Mucosa of stomach (tissue), 1 donor: ENCODE measurements around the gene GRIK2.

ENCODE experiments used
- H3K27me3 ChIP-seq: one replicate; pipeline ENCODE4 v1.7.0; 2013; ENCODE audit warnings: mild to moderate bottlenecking, low read length; ENCODE audit not compliant: control insufficient read depth, insufficient read depth
- H3K36me3 ChIP-seq: one replicate; pipeline ENCODE4 v1.7.0; 2013; ENCODE audit warnings: low read length; ENCODE audit not compliant: control insufficient read depth, insufficient read depth
- H3K4me1 ChIP-seq: one replicate; pipeline ENCODE4 v1.7.0; 2013; ENCODE audit warnings: mild to moderate bottlenecking, low read length; ENCODE audit not compliant: control insufficient read depth, insufficient read depth
- H3K4me3 ChIP-seq: one replicate; pipeline ENCODE4 v1.7.0; 2013; ENCODE audit warnings: low read length
- H3K9ac ChIP-seq: one replicate; pipeline ENCODE4 v1.7.0; 2013; ENCODE audit warnings: mild to moderate bottlenecking, low read length, moderate library complexity
- H3K9me3 ChIP-seq: one replicate; pipeline ENCODE4 v1.7.0; 2013; ENCODE audit warnings: mild to moderate bottlenecking, low read length, moderate library complexity; ENCODE audit not compliant: control insufficient read depth
- donor health status: Pancreatic carcinoma.

GRIK2 gene

DNA sequence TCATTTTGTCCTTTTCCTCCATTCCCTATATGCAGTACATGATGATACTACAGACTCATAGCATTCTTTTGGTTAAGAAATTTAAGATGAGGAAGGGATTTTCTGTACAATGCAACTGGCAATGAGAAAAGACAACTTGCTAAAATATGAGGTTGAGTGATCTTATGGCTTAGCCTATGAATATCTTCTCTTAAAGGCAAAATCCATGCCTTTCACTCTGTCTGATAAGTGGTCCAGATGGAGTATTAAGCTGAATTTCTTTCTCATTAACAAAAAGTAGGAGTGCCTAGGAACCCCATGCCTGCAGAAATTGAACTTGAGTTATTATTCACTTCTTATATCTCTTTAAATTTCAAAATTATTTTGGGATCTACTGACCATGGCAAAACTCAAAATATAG, 135.3 kb downstream of the GRIK2 start:
- Histone ChIP-seq H3K4me1 (no peaks in the 10 kb centered on the region), H3K9ac (no peak overlapping the region), H3K36me3 (no peaks in the 10 kb centered on the region), H3K9me3 (no peaks in the 10 kb centered on the region), H3K4me3 (no peak overlapping the region), H3K27me3 (no peaks in the 10 kb centered on the region)

DNA sequence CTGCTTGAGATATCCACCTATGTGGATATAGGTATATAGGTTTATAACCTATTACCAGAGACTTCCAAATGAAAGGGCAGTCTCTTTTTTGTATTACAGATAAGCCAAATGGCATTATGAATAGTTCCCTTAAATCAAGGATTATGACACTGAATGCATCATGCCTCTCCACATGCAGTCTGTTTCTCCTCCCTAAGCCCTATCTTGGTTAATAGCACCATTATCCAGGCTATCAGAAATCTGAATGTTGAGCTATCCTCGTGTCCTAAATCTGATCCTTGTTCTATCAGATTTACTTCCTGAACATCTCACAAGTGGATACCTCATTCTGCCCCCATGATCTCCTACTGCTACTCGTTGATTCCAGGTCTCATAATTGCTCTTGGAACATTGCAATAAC, 138.0 kb downstream of the GRIK2 start:
- Histone ChIP-seq H3K27me3 (no peaks in the 10 kb centered on the region), H3K9me3 (no peaks in the 10 kb centered on the region), H3K4me1 (no peaks in the 10 kb centered on the region), H3K4me3 (no peak overlapping the region), H3K36me3 (no peaks in the 10 kb centered on the region), H3K9ac (no peak overlapping the region)

DNA sequence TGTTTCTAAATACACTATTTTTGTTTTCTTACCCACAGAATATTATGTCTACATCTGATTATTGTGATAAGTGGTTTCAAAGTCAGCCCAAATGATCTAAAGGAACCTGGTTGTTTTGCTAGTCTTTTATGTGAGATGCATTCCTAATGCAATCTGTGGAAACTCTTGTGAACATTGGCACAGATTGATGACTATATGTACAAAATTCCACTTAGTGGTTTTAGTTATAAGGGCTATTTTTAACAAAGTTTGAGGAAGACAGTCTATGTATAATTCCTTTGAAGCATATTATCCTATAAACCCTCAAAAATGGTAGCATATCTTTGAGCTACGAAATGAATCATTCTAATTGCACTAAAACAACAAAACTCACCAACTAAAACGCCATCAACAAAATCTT, 140.9 kb downstream of the GRIK2 start:
- no peaks in the 10 kb centered on the region for H3K9me3 ChIP-seq
- H3K9ac ChIP-seq = no peak overlapping the region
- H3K36me3 ChIP-seq = no peaks in the 10 kb centered on the region
- H3K4me3 ChIP-seq = no peak overlapping the region
- H3K4me1 ChIP-seq = no peaks in the 10 kb centered on the region
- no peaks in the 10 kb centered on the region for H3K27me3 ChIP-seq

DNA sequence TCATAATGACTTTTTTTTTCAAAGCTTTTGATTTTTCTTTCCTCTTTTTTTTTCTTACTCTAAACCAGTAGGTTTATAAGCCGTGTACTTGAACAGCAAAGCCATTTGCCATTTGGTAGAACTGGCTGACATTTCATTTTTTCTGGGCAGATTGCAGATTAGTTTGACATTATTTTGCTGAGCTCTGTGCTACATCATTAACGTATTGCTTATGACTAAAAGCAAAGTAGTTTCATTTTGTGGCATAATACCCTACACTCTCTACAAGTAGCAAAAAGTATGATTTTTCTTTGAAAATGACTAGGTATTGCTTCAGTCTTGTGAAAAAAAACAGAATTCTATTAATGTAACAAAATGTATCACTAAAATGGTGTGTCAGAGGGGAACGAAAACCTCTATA, 141.3 kb downstream of the GRIK2 start:
- Histone ChIP-seq H3K4me3 (no peak overlapping the region), H3K9ac (no peak overlapping the region), H3K9me3 (no peaks in the 10 kb centered on the region)

DNA sequence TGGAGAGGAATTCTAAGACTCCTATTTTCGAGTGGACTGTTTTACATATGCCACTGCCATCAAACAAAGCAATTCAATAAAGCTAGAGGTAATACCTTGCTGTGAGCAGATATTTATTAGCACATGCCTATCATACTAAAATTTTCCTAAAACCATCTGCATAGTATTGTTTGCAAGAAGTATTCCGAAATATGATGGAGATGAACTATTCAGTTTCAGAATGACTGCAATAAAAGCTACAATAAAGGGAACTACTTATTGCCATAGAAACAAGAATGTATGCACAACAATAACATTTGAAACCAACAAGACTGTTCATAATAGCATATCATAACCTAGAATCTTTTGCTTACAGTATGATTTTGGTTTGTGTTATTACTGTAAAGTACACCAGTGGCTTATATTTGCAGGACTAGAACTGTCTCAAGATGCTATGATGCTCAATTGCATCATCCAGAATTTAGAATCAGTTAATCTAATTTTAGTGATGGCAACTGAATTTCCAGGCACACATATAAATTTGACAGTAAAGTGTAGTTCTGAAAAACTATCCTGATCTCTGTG, 144.3 kb downstream of the GRIK2 start:
- H3K4me3 ChIP-seq = no peak overlapping the region
- H3K4me1 ChIP-seq = no peaks in the 10 kb centered on the region
- H3K27me3 ChIP-seq = no peaks in the 10 kb centered on the region
- H3K9ac ChIP-seq = no peak overlapping the region
- H3K9me3 ChIP-seq = no peaks in the 10 kb centered on the region
- H3K36me3 ChIP-seq = no peaks in the 10 kb centered on the region

More for the DNA sequence above, 141.3 kb downstream of the GRIK2 start:
- no peaks in the 10 kb centered on the region for H3K4me1 ChIP-seq
- no peaks in the 10 kb centered on the region for H3K27me3 ChIP-seq
- H3K36me3 ChIP-seq = no peaks in the 10 kb centered on the region

DNA sequence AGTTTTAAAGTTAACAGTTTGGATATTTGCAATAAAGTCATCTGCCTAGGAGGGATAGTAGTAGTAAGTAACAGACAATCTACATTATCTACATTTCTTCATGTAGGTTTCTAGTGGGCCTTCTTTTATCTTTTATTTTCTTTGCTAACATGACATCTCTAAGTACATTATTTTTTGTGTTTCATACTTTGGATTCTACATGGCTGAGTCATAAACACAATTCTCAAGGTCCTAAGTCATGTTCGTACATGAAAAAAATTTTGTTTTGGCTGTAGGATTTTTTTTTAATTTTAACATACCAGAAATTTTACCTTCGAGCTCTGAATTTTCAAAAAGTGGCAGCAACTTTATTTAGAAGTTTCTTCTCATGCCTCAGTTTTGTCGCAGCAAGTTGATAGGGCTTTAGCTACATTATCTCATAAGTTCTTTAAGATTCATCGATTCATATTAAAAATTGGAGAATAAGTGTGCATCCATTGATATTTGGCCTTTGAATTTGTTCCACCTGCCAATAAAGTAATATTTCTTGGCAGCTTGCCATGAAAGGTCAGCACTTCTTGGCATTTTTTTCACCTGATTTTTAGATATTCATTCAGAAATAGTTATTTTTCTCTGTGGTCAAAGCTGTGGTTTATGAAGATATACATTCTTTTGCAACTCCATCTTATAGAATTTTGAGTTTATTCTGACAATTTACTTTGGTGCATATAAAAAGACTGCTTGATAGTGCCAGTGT, 146.2 kb downstream of the GRIK2 start:
- Histone ChIP-seq H3K9ac (no peak overlapping the region), H3K27me3 (no peaks in the 10 kb centered on the region), H3K4me3 (no peak overlapping the region), H3K4me1 (no peaks in the 10 kb centered on the region), H3K9me3 (no peaks in the 10 kb centered on the region), H3K36me3 (no peaks in the 10 kb centered on the region)

DNA sequence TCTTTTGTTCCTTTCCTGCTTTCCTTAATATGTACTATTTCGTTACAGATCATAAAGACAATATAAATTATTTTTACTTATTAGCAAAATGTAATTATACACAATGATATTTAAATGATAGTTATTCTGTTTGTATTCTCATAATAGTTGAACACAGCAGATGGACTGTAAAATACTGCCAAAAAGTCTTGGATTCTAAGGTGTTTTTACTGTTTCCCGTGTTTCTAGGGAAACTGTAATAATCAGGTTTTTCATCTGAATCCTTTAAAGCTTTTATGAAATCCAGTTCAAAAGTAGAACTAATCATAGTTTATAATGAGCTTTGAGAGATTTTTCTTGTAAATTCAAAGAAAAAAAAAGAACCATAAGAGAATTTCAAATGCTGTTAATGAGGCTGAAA, 148.4 kb downstream of the GRIK2 start:
- Histone ChIP-seq H3K36me3 (no peaks in the 10 kb centered on the region), H3K4me1 (no peaks in the 10 kb centered on the region), H3K9ac (no peak overlapping the region), H3K27me3 (no peaks in the 10 kb centered on the region), H3K4me3 (no peak overlapping the region), H3K9me3 (no peaks in the 10 kb centered on the region)

DNA sequence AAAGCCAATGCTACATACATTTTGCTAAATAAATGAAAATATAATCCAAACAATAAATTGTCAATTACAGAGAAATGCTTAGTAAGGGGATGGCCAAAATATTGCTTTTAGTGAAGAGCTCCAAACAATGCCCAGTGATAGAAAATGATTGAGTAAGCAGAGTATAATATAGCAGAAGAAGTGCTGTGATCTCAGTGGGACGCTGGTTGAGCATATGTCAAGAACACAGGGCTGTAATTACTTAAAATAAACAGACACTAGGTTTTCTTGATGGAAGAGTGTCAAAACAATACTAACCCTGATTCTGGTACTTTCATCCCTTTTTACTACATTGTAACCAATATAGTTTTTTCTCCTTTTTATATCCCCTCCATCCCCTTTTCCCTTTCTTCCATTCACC, 150.3 kb downstream of the GRIK2 start:
- Histone ChIP-seq H3K4me3 (no peak overlapping the region), H3K9ac (no peak overlapping the region)

DNA sequence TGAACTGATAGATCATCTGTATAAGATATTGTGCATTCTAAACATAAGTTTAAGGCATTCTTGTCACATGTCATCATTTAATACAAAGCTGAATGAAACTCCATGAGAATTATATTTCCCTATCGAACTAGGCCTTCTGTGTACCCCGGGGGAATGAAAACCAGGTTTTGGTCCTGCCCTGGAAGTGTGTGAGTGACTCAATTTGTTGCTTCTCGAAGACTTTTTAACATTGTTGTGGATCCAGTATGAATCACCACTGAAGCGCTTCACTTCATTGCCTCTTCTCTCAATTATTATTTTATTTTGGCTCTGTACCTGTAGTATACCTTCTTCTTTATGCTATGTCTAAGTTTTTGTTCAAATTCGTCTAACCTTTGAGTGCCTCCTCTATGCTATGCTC, 150.8 kb downstream of the GRIK2 start:
- no peaks in the 10 kb centered on the region for H3K36me3 ChIP-seq
- H3K4me1 ChIP-seq = no peaks in the 10 kb centered on the region
- H3K4me3 ChIP-seq = no peak overlapping the region
- no peaks in the 10 kb centered on the region for H3K27me3 ChIP-seq
- no peaks in the 10 kb centered on the region for H3K9me3 ChIP-seq
- no peak overlapping the region for H3K9ac ChIP-seq

More for the DNA sequence above, 150.3 kb downstream of the GRIK2 start:
- H3K4me1 ChIP-seq = no peaks in the 10 kb centered on the region
- no peaks in the 10 kb centered on the region for H3K27me3 ChIP-seq
- no peaks in the 10 kb centered on the region for H3K36me3 ChIP-seq
- H3K9me3 ChIP-seq = no peaks in the 10 kb centered on the region

DNA sequence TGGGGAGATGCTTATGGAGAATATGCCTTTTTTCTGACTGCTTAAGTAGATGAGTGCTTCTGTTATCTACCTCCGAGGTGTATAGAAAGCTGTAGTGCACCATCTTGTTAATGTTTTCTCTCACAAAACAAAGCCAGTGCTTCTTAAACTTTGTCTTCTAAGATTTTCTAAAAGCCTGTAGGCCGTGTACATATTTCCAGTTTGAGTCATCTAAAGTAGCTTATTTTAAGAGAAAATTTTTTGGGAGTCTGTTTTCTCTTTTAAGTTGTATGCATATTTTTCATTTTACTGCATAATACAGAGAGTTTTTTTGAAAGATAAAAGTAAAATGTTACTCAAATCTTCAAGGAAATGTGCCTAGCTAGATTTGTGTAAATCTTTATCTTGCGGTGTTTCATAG, 151.7 kb downstream of the GRIK2 start:
- Histone ChIP-seq H3K4me1 (no peaks in the 10 kb centered on the region), H3K27me3 (no peaks in the 10 kb centered on the region), H3K9ac (no peak overlapping the region), H3K4me3 (no peak overlapping the region), H3K36me3 (no peaks in the 10 kb centered on the region), H3K9me3 (no peaks in the 10 kb centered on the region)

DNA sequence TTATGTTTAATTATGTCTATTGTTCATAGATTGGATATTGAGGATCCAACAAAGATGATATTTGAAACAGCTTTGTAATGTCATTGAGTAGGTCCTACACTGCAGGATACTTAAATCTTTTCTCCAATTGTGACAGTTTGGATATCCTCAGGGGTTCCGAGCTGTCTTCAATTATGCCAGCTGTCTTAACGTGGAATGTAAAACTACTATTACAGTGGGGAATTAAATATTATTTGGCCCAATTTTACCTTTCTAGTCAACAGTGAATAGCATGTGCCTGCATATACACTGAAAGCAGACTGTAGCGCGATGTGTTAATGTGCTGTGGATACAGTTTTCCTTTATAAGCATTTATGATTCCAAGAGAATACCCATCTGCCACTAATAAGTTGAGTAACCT, 156.9 kb downstream of the GRIK2 start:
- Histone ChIP-seq H3K4me1 (no peaks in the 10 kb centered on the region), H3K9me3 (no peaks in the 10 kb centered on the region), H3K9ac (no peak overlapping the region), H3K27me3 (no peaks in the 10 kb centered on the region), H3K4me3 (no peak overlapping the region), H3K36me3 (no peaks in the 10 kb centered on the region)

DNA sequence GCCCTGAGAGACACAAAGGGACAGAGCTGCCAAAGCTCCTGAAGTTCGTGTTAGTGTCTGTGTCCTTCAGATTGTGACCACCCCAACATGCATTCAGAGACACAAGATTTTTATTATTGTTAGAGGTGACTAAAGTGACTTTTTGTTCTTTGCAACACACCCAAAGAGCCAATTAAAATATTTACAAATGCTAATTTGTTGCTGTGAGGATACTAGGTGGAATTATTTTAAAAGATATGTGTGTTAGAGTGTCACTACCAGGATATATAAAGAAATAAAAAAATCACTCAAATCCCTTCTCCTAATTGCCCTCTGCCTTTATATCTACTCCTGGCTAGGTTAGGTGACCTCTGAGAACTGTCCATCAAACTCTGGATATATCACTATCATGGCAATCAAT, 160.7 kb downstream of the GRIK2 start:
- Histone ChIP-seq H3K27me3 (no peaks in the 10 kb centered on the region), H3K9ac (no peak overlapping the region), H3K4me3 (no peak overlapping the region), H3K4me1 (no peaks in the 10 kb centered on the region), H3K9me3 (no peaks in the 10 kb centered on the region), H3K36me3 (no peaks in the 10 kb centered on the region)

DNA sequence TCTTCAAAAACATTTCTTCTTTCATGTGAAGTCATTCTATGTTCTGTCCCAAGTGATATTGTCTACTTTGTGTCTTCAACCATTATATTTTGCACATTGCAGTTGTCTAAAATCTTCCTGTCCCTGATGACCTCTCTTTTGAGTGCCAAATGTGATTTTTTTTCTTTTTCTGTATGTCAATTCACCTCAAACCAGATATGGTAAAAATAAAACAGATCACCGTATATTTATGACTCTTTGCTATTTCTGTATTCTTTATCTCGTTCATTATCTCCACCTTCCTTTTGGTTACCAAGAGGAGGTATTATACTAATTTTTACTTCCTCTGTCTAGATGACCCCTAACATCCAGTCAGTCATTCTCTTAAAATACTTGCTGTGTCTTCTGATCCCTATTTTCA, 165.2 kb downstream of the GRIK2 start:
- H3K9me3 ChIP-seq = no peaks in the 10 kb centered on the region
- no peaks in the 10 kb centered on the region for H3K36me3 ChIP-seq
- no peaks in the 10 kb centered on the region for H3K27me3 ChIP-seq
- H3K4me3 ChIP-seq = no peak overlapping the region
- no peak overlapping the region for H3K9ac ChIP-seq
- H3K4me1 ChIP-seq = no peaks in the 10 kb centered on the region
